ENCODE data around the gene PCDHGB2. TPM values are rescaled to one million over a fixed set of nuclear protein-coding genes. Genes with fewer than 3 reads are reported as not detected.
"Not testable (repeated sequence)": the region's sequence is repeated elsewhere in the genome, so short reads cannot be mapped to it uniquely, and the experiment has no call there.

The PCDHGB2 gene
- total and polyA plus RNA-seq, 2 donors from 2014 or later = 4.0 TPM; not detected in 1

- Histone ChIP-seq H3K9me3 (ENCODE audit: control insufficient read depth in 2 of 3, insufficient read depth in 1 of 3, low read length in 3 of 3) (peaks cover 2 to 49% (median 14%) of the 10 kb centered on the region in 3 donors), H3K4me3 (ENCODE audit: low read length in 3 of 3) (peak within 1 kb of the TSS in 2 of 3 donors; percentile 39 to 45)
- DNase-seq = peak in 2 of 5 donors; percentile 27 to 36
- intact Hi-C loops (cut with DNase I); FAIRE-seq; H3K27ac ChIP-seq (ENCODE audit: low read depth in 2 of 2, low read length in 2 of 2); H3K9ac ChIP-seq (ENCODE audit: low read length in 3 of 3); H3K4me1 ChIP-seq (ENCODE audit: control insufficient read depth in 2 of 3, insufficient read depth in 2 of 3, low read depth in 1 of 3, low read length in 3 of 3); H3K36me3 ChIP-seq (ENCODE audit: control insufficient read depth in 2 of 3, insufficient read depth in 3 of 3, low read length in 3 of 3); H3K27me3 ChIP-seq (ENCODE audit: control insufficient read depth, insufficient read depth, low read length): not testable (repeated sequence)
- peak; percentile 47 for TF ChIP-seq CTCF (IDR thresholded peaks at IDR 0.05; ENCODE audit: borderline replicate concordance, extremely low read depth, insufficient read depth)
Observed at GRCh38 chr5:141397756-141398551, 38.2 kb downstream of the PCDHGB2 start, which contains the start of gene PCDHGB5. PCDHGB5 (plus strand) TSS chr5:141397947; CDS start chr5:141398128, 181 bp downstream.

DNA sequence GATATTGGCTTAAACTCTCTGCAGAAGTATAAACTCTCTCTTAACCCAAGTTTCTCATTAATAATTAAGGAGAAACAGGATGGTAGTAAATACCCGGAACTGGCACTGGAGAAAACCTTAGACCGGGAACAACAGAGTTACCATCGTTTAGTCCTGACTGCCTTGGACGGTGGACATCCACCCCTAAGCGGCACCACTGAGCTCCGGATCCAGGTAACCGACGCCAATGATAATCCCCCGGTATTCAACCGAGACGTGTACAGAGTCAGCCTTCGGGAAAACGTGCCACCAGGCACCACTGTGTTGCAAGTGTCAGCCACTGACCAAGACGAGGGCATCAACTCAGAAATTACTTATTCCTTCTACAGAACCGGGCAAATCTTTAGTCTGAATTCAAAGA is 38.8 kb downstream of the PCDHGB2 start:
- H3K9me3 ChIP-seq (ENCODE audit: control insufficient read depth in 2 of 3, insufficient read depth in 1 of 3, low read length in 3 of 3) = peaks cover 3 to 50% (median 14%) of the 10 kb centered on the region in 3 donors
- no peaks in the 10 kb centered on the region for H3K36me3 ChIP-seq (ENCODE audit: control insufficient read depth in 2 of 3, insufficient read depth in 3 of 3, low read length in 3 of 3)
- FAIRE-seq (no peak), DNase-seq (no peak)
- no peaks in the 10 kb centered on the region for H3K27me3 ChIP-seq (ENCODE audit: control insufficient read depth, insufficient read depth, low read length)
- no peak overlapping the region for H3K9ac ChIP-seq (ENCODE audit: low read length in 3 of 3)
- H3K27ac ChIP-seq (ENCODE audit: low read depth in 2 of 2, low read length in 2 of 2) = no peak overlapping the region
- no peaks in the 10 kb centered on the region for H3K4me1 ChIP-seq (ENCODE audit: control insufficient read depth in 2 of 3, insufficient read depth in 2 of 3, low read depth in 1 of 3, low read length in 3 of 3)
- intact Hi-C loops (cut with DNase I) = no loop called here
- peak overlapping the region in 2 of 3 donors; percentile 39 to 45 for H3K4me3 ChIP-seq (ENCODE audit: low read length in 3 of 3)
- TF ChIP-seq CTCF (IDR thresholded peaks at IDR 0.05; ENCODE audit: borderline replicate concordance, extremely low read depth, insufficient read depth) = no peak

GRCh38 chr5:141399555-141400258 is 39.9 kb downstream of the PCDHGB2 start:
- no peak for DNase-seq
- no peak for TF ChIP-seq CTCF (IDR thresholded peaks at IDR 0.05; ENCODE audit: borderline replicate concordance, extremely low read depth, insufficient read depth)
- Histone ChIP-seq H3K27ac (ENCODE audit: low read depth in 2 of 2, low read length in 2 of 2) (no peak overlapping the region), H3K27me3 (ENCODE audit: control insufficient read depth, insufficient read depth, low read length) (no peaks in the 10 kb centered on the region), H3K4me3 (ENCODE audit: low read length in 3 of 3) (peak overlapping the region in 1 of 3 donors; percentile 25), H3K4me1 (ENCODE audit: control insufficient read depth in 2 of 3, insufficient read depth in 2 of 3, low read depth in 1 of 3, low read length in 3 of 3) (no peaks in the 10 kb centered on the region), H3K9me3 (ENCODE audit: control insufficient read depth in 2 of 3, insufficient read depth in 1 of 3, low read length in 3 of 3) (peaks cover 3 to 54% (median 20%) of the 10 kb centered on the region in 3 donors), H3K36me3 (ENCODE audit: control insufficient read depth in 2 of 3, insufficient read depth in 3 of 3, low read length in 3 of 3) (no peaks in the 10 kb centered on the region), H3K9ac (ENCODE audit: low read length in 3 of 3) (no peak overlapping the region)
- FAIRE-seq = no peak
- intact Hi-C loops (cut with DNase I) = no loop called here

Measured in kidney (tissue), 14 donors.